Thyroid gland (tissue), 4 donors: ENCODE measurements around the gene SETD3. TPM values are rescaled to one million over a fixed set of nuclear protein-coding genes. Genes with fewer than 3 reads are reported as not detected.

Source experiments
- DNase-seq, 2 donors: peaks; one replicate each; pipeline ENCODE4 v3.0.0-alpha.2; 2019
- H3K27ac ChIP-seq, 3 donors: fragments of 200-600 bp; sonication (generic); 1 replicate in 2 of 3; 2 replicates in 1 of 3; pipeline ENCODE4 v1.5.1; 2016 to 2019; ENCODE audit warnings: mild to moderate bottlenecking in 1 of 3, moderate library complexity in 1 of 3
- H3K27me3 ChIP-seq: fragments of 200-600 bp; sonication (generic); one replicate; pipeline ENCODE4 v1.5.1; 2019
- H3K36me3 ChIP-seq, 2 donors: fragments of 200-600 bp; sonication (generic); one replicate each; pipeline ENCODE4 v1.5.1; 2016 to 2019
- H3K4me1 ChIP-seq, 2 donors: fragments of 200-600 bp; sonication (generic); one replicate each; pipeline ENCODE4 v1.5.1; 2017 to 2019
- H3K4me3 ChIP-seq, 3 donors: fragments of 200-600 bp; sonication (generic); replicated peaks in 1 of 3; 1 replicate in 2 of 3; 2 replicates in 1 of 3; pipeline ENCODE4 v1.5.1; 2016; ENCODE audit warnings: mild to moderate bottlenecking in 1 of 3
- H3K9me3 ChIP-seq: fragments of 200-600 bp; sonication (generic); one replicate; pipeline ENCODE4 v1.5.1; 2017
- CTCF ChIP-seq, 6 experiments: fragments of 200-600 bp in 3 of 6; fragments of 450-650 bp in 3 of 6; sonication (generic) in 3 of 6; IDR thresholded peaks; one replicate each; pipeline ENCODE4 v1.5.1; 2016 to 2019; ENCODE audit warnings: antibody characterized with exemption in 6 of 6, mild to moderate bottlenecking in 2 of 6, inconsistent platforms in 1 of 6, moderate library complexity in 1 of 6
- POLR2A ChIP-seq, 2 donors: fragments of 450-650 bp; IDR thresholded peaks; one replicate each; pipeline ENCODE4 v1.6.1; 2017; ENCODE audit warnings: antibody characterized with exemption in 2 of 2, mild to moderate bottlenecking in 2 of 2, moderate library complexity in 1 of 2
- WGBS, 2 donors: methylation state at CpG; one replicate each; pipeline ENCODE4 v1.1.5; 2017; 5-methylcytosine and 5-hydroxymethylcytosine counted together
- intact Hi-C: fragments of 100-400 bp; cut with DNase I; formaldehyde crosslinking; loops from one replicate; pipeline ENCODE4 v1.15.1; 2023
- total RNA-seq, 4 donors: library from RNA; depleted of rRNA; stranded (reverse); fragments of >200 nt; gene quantifications; one replicate each; pipeline ENCODE4 v1.2.3, GENCODE V29; 2016

The SETD3 gene
- total RNA-seq, 4 donors from 2014 or later, result 119 to 141 (median 130) TPM

GRCh38 chr14:99497341-99497740, 16.7 kb upstream of the SETD3 start:
- Histone ChIP-seq H3K4me1 (no peaks in the 10 kb centered on the region), H3K27ac (no peak overlapping the region), H3K4me3 (no peak overlapping the region), H3K27me3 (no peaks in the 10 kb centered on the region), H3K36me3 (peaks cover 57 to 65% of the 10 kb centered on the region in 2 donors), H3K9me3 (no peaks in the 10 kb centered on the region)
- intact Hi-C loops, result no loop called here
- no peak for TF ChIP-seq POLR2A (IDR thresholded peaks at IDR 0.05)
- no peak for TF ChIP-seq CTCF (IDR thresholded peaks at IDR 0.05)
- DNase-seq, result no peak
- 97 to 98% methylated on average over 2 of the region's 2 CpGs for WGBS, 2 donors

- H3K4me3 ChIP-seq, result no peak overlapping the region
- intact Hi-C loops, result no loop called here
- DNase-seq, result no peak
- no peak overlapping the region for H3K27ac ChIP-seq
- TF ChIP-seq POLR2A (IDR thresholded peaks at IDR 0.05) (no peak), CTCF (IDR thresholded peaks at IDR 0.05) (no peak)
- peaks cover 16 to 17% of the 10 kb centered on the region in 2 donors for H3K4me1 ChIP-seq
- H3K9me3 ChIP-seq, result no peaks in the 10 kb centered on the region
- WGBS, 2 donors, result 73 to 78% methylated on average over 2 of the region's 2 CpGs
- no peaks in the 10 kb centered on the region for H3K27me3 ChIP-seq
- no peaks in the 10 kb centered on the region for H3K36me3 ChIP-seq
Observed at GRCh38 chr14:99484106-99484505, 3.4 kb upstream of the SETD3 start.

- Histone ChIP-seq H3K4me1 (peaks cover 27 to 35% of the 10 kb centered on the region in 2 donors), H3K27ac (peak overlapping the region; percentile 66 to 85 (median 79)), H3K4me3 (peak overlapping the region; percentile 90 to 98 (median 97)), H3K36me3 (no peaks in the 10 kb centered on the region), H3K9me3 (no peaks in the 10 kb centered on the region), H3K27me3 (no peaks in the 10 kb centered on the region)
- TF ChIP-seq CTCF (IDR thresholded peaks at IDR 0.05), result no peak
- no peak for TF ChIP-seq POLR2A (IDR thresholded peaks at IDR 0.05)
- WGBS, 2 donors, result 0 to 1% methylated on average over 16 to 17 of the region's 17 CpGs
- intact Hi-C loops, result no loop called here
- peak in 1 of 2 donors; percentile 12 for DNase-seq
Observed at GRCh38 chr14:99481745-99482099, 1.1 kb upstream of the SETD3 start.

GRCh38 chr14:99480917-99481744, 472 bp upstream of the SETD3 start, which contains the start of gene CCNK:
CCNK (plus strand) TSS chr14:99481409; CDS start chr14:99492678, 11,269 bp downstream.
- intact Hi-C loops, result no loop called here
- peak; percentile 32 to 94 for TF ChIP-seq POLR2A (IDR thresholded peaks at IDR 0.05)
- TF ChIP-seq CTCF (IDR thresholded peaks at IDR 0.05), result no peak
- peak; percentile 100 for DNase-seq
- peak within 1 kb of the TSS; percentile 66 to 85 (median 79) for H3K27ac ChIP-seq
- no peaks in the 10 kb centered on the region for H3K9me3 ChIP-seq
- H3K4me1 ChIP-seq, result peaks cover 27 to 35% of the 10 kb centered on the region in 2 donors
- no peaks in the 10 kb centered on the region for H3K36me3 ChIP-seq
- no peaks in the 10 kb centered on the region for H3K27me3 ChIP-seq
- 1 to 2% methylated on average over 23 to 30 of the region's 82 CpGs for WGBS, 2 donors
- peak within 1 kb of the TSS; percentile 90 to 98 (median 97) for H3K4me3 ChIP-seq
